GM21381 (cell line): Measurements from ENCODE around the gene MIF4GD.
"Not testable (repeated sequence)": the region's sequence is repeated elsewhere in the genome, so short reads cannot be mapped to it uniquely, and the experiment has no call there.

Source experiments
- ATAC-seq: cut with Tn5 transposase; IDR thresholded peaks from one replicate; pipeline ENCODE4 v1.9.1; 2021; ENCODE audit warnings: mild to moderate bottlenecking, moderate library complexity; ENCODE audit not compliant: unreplicated experiment

MIF4GD gene

GRCh38 chr17:75289115-75289831 is 18.2 kb upstream of the MIF4GD start, which contains the start of gene SLC25A19:
TSS of gene SLC25A19 (minus strand) at chr17:75289433. CDS start at chr17:75286764, 2,669 bp downstream.
- peak; percentile 86 for ATAC-seq

DNA sequence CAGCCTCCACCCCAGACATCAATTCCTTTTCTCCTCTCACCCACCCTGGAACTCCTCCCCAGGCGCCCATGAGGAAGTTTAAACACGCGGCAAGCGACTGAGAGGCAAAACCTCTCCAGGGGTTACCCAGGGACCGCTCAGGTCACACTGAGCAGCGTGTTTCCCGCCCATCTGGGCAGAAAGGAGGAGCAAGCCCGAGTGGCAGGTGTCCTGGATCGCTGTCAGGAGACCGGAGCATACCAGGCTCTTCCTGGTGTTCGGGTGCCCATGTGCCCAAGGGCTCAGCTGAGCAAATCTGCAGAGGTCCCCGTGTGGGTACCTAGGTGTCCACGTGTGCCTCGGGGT is 17.7 kb upstream of the MIF4GD start:
- ATAC-seq, result peak; percentile 16

DNA sequence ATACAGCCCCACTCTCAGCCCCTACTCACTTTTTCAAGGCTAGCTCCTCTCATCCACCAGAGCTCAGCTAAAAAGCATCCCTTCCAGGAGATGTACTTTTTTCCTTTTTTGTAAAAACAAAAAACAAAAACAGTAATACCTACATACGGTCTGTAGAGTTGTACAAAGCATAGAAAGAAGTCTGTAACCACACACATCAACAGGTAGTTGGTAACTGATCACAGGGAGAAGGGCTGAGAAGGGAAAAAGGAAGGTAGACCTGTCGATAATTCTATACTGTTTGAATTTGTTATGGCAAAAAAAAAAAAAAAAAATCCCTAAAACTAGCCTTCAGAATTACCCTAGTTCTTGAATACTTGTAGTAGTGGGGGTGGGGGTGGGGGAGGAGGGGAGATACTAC is 17.3 kb upstream of the MIF4GD start:
- ATAC-seq, result no peak

GRCh38 chr17:75287221-75287620 is 16.2 kb upstream of the MIF4GD start:
- ATAC-seq, result no peak

GRCh38 chr17:75285123-75285522 is 14.1 kb upstream of the MIF4GD start:
- ATAC-seq, result no peak

- not testable (repeated sequence) for ATAC-seq
Observed at GRCh38 chr17:75280189-75280588, 9.2 kb upstream of the MIF4GD start.

- ATAC-seq, result no peak
Observed at GRCh38 chr17:75277664-75278071, 6.6 kb upstream of the MIF4GD start.

- no peak for ATAC-seq
Observed at GRCh38 chr17:75273977-75274708, 3.1 kb upstream of the MIF4GD start.

GRCh38 chr17:75272848-75273184 is 1.8 kb upstream of the MIF4GD start:
- ATAC-seq, result no peak

DNA sequence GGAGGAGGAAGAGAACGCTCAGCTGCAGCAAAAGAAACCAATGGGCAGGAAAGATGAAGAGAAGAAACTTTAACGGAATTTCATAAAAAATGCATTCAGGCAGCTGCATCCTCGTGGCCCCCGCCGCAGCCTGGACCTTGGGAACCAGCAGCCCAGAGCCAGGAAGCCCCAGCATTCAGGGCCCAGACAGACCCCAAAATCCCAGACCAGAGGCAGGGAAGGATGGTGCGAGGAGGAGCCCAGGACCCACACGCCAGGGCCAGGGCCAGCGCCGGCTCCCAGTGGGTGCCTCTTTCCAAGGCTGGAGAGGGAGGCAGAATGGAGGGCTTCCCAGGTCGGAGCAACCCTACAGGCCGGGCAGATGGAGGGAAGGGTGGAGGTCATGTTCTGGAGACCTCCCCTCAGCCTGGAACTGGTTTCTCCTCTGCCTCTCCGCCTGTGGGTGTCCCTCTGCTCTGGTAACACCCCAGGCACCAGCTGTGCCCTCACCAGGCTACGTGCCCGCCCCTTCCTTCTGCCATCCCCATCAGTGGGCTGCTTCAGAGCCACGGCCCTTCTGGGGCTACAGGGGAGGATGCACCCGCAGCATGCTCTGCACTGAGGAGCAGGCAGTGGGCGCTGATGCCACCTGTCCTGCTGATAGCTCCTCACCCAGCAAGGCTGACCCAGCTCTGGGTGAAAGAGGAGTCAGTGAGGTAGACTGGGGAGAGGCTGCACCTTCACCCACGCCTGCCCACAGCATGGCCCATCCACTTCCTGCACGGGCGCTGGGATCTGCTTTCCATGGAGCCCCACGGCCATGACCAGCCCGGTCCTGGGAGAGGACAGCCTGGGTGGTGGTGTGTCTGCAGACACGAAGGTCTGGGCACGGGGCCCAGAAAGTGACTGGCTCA is 1.2 kb upstream of the MIF4GD start:
- ATAC-seq, result no peak

DNA sequence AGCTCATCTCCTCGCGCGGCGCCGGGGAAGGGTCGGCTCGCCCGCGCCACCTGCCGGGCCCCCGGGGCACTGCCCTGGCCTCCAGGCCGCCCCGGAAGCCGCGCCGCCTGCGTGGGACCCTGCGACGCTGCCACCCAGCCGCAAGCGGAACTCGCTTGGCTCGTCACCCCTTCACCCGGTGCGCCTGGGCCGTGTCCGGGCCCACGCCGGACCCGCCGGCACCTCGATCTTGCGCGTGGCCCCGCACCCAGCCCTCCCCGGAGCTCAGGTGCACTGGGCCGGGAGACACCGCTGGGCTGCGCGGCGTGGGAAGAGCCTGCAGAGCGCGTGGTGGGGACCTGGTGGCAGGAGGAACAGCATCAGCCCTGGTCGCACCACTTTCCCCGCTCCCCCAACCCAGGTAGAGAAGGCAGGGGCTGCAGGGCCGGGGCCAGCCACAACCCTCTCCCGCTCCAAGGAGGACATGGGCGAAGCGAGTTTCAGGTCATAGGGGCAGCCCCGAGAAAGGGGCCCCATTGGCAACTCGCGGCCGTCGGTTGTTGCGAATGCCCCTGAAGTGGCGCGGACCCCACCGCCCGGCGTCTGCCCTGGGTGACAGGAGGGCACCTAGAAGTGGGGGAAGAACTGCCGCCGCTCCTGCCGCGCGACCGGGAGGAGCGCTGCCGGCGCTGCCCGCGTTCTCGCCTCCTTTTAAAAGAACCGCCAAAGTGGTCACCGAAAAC is 363 bp upstream of the MIF4GD start:
- ATAC-seq, result peak; percentile 69

DNA sequence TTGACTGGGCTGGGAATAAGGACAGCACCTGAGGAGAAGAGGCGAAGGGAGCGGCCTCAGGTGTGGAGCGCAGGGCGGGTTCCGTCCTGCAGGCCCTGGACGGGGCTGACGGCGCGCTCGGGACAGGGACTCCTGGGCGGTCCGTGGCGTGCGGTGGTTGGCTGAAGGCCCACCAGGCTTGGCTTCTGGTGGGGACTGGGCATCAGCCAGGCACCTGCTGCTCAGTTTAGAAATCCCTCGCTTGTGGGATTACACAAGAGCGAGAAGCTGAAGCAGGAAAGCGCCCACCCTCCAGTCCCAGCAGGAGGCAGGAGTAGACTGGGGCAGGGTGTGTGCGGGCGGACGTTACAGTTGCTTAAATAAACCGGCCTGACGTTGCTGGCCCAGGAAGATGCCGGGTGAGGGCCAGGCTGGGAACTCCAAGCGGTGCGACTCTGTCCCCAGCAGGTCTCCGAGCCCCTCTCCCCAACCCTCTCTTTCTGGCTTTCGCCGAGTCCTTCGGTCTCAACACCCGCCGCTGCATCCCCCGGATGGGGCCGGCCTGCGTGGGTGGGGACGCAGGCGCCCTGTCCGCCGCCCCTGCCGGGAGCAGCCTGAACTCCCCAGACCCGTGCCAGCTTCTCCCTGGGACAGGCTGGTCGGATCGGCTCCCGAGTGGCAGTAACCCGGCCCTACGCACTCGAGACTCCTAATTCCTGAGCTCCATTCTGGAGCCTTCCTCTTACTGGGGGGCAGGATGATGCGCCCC is 639 bp downstream of the MIF4GD start:
- ATAC-seq, result peak; percentile 41

DNA sequence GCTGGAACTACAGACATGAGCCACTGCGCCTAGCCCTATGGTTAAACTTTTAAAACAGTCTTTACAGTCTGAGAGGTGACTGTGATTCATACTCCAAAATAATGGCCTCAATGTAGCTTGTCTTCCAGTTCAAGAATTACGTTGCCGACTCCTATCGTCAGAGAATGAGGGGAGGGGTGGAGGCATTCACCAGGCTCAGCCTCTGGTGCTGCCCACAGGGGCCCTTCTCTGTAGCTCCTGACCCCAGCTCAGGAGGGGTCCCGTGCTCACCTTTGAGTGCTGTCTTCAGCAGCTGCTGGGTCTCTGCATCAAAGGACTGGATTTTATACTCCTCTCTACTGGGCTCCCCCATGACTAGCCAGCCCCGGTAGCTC is 1.2 kb downstream of the MIF4GD start:
- no peak for ATAC-seq

DNA sequence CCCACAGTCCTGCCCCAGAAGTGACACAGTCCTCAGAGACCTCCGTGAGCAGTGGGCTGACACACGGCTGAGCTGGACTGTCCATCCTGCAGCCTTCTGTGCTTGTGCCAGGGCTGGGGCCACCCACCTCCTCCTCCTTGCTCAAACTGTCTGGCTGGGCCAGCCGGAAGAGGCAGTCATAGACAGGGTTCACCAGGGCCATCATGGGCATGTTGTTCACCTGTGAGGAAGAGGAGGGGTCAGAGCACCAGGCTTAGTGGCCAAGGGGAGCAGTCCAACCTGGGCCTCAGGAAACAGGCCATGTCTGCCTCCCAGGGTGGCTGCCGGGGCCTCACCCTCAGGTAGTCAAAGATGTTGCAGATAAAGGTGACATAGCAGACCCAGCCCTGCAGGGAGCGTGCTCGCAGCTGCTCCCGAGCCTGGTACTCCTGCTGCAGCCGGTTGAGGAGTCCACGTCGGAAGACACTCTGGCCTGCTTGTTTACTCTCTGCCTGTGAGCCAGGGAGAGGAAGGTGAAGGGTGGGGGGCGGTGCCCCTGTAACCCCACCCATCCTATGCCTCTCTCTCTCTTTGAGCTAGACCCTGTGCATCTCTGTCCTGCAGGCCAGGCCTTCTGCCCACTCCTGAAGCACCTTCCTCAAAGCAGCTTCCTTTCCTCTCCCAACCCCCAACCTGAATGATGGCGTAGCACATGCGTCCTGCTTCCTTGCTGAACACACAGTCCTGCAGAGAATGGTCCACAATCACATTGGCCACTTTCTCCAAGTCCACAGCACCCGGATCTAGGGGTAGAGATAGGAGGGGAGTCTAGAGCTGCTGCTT is 3.4 kb downstream of the MIF4GD start:
- ATAC-seq, result no peak

DNA sequence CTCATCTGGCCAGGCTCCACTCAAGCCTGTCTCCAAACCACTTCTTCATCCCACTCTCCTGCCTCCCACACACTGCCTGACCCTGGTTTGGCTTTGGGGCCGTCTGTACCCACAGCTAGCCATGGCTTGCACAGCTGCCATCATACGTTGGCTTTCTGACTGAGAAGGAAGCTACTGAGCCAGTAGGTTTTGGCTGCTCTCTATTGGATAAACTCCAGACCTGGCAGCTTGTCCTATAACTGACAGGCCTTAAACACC is 3.9 kb downstream of the MIF4GD start:
- no peak for ATAC-seq

DNA sequence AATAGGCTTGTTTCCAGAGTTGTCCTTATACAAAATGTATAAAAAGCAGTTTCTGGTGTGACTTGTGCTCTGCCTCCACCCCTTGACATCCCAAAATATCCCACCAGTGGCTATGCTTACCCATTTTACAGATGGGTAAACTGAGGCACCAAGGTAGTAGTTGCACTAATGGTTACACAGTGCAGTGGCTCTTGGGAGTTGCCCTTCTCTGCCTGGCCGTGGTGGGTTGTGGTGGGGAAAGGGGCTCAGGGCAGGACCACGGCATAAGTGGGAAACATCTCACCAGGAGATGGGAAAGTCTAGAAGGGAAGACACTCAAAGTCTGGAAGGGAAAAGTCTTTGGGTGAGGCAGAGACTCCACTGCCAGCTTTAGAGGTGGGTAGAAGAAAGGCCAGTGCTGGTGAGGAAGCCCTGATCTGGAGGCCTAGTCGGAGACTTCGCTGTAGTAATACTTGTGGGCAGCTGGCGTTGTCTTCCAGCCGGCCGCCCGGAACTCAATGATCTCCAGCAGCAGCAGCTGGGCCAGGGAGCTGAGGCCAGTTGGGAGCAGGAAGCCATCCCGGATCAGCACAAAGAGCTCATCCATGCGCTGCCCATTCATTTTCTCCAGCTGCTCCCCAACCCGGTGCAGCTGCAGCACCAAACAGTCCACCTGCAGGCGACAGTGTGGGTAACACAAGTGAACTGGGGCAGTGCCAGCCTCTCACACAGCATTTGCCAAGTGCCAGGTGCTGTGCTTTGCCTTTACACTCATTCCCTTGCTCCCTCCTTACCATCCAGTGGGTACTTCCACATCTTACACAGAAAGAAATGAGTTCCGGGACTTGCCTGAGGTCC is 4.5 kb downstream of the MIF4GD start:
- no peak for ATAC-seq

DNA sequence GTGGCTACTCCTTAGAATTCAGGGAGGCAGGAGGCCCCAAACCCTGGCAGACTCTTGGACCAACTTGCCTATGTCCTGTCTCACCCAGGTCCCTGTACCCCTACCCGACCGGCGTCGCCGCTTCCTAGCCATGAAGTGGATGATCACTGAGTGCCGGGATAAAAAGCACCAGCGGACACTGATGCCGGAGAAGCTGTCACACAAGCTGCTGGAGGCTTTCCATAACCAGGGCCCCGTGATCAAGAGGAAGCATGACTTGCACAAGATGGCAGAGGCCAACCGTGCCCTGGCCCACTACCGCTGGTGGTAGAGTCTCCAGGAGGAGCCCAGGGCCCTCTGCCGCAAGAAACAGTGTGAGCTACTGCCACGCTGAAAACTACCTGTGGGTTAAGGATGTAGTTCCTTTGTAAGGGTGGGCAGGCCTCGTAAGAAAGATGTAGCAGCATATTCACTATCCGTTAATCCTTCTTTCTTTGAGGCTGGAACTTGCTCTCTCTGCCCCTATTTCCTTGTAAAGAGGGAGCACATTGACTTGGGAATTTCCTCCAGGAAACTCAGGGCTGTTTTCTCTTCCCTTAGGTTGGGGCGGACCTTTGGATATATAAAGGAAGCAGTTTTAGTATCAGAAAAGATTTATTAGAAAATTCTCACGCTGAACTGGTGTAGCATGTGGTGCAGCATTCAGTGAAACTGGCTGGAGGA is 5.3 kb downstream of the MIF4GD start:
- no peak for ATAC-seq

DNA sequence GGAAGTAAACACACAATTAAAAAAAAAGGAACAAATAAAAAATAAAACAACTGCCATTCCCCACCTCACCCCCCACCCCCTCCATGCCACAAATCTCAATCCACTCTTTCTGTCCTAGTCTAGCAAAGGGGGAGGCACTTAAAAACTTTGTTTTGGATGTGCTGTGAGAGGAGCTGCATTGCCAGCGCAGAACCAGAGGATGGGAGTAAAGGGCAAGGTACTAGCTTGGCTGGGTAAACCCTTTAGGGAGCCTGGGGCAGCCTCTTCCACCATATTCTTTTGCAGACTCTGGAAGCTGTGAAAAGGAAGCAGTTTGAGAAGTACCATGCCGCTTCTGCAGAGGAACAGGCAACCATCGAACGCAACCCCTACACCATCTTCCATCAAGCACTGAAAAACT is 8.0 kb downstream of the MIF4GD start:
- no peak for ATAC-seq
